GM12873 (cell line): ENCODE data around the gene MVB12B.
A peak's percentile ranks its signal among the peaks of the same experiment; 100 is the strongest.

Experiments used
- CTCF ChIP-seq: IDR thresholded peaks from 2 replicates; pipeline ENCODE4 v1.5.1; 2012; ENCODE audit warnings: low read depth, mild to moderate bottlenecking, moderate library complexity, low read length, control low read depth; ENCODE audit not compliant: insufficient read depth; ENCODE audit errors: missing control alignments

MVB12B gene

GRCh38 chr9:126326228-126327005 is at the start of gene MVB12B:
Gene MVB12B, plus strand, starts transcription at chr9:126326829. Its CDS starts 101 bp downstream, at chr9:126326930.
- no peak for TF ChIP-seq CTCF

- TF ChIP-seq CTCF: no peak
These were observed 42.7 kb upstream of the MVB12B start for GRCh38 chr9:126283799-126284465.

- TF ChIP-seq CTCF: no peak
These were observed 39.3 kb upstream of the MVB12B start for GRCh38 chr9:126287166-126287866.

DNA sequence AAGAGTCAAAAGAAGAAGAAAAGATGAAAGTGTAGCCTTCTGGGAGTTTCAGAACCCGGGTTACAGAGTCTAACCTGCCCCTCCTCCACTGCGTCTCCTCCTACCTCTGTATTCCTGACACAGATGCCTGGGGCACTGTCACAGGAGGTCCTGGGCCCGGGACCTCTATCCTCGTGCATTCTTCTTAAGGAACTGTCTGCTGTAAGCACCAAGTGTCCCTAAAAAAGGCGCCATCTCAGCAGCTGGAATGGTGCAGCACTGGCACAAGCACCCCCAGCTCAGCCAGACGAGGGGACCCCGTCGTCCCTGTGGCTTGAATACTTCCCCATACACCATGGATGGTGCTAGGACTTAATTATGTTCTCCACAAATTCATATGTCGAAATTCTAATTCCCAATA is 35.8 kb upstream of the MVB12B start:
- no peak for TF ChIP-seq CTCF

DNA sequence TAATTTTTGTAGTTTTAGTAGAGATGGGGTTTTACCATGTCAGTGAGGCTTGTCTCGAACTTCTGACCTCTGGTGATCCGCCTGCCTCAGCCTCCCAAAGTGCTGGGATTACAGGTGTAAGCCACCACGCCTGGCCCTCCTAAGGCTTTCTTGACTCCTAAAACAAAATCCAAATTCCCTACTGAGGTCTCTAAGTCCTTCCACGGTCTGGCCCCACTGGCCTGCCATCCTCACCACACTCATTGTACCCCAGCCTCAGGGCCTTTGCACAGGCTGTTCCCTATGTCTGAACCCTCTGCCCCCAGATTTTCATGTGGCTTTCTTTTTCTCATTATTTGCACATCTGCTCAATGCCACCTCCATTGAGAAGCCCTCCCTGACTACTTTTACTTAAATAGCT is 34.7 kb upstream of the MVB12B start:
- TF ChIP-seq CTCF: no peak

DNA sequence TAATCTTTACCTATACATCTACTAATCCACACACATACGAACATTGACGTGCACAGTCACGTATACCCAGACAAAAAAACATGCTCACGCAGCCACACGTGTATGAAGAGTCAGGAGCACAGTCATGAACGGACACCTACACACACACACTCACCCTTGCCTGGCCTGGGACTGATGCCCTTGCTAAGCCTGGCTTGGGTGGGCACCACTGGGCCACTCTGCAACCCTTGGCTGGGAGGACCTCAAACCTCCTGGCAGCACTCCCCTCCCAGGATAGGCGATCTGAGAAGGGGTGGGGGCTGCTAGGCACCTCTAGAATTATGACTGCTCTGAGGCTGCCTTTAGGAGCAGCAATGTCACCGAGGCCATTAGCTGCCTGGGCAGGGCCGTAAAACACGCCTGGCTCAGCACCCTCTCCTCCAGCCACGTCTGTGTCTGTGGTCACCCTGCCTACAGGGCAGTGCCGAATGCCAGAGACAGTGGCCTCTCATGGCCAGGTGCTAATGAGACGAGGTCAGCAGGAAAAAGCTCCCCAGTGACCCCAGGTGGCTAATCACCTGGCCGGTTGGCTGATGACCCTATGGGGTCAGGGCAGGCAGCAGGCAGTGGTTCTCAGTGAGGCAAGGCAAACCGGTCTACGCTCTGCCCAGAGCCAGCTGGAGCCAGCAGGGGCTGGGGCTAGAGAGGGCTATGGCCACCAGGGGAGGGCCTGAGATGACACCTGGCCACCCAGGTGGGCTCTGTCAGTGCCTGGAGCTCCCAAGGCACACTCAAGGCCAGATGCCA is 33.7 kb upstream of the MVB12B start:
- TF ChIP-seq CTCF: no peak

- TF ChIP-seq CTCF: peak; percentile 47
These were observed 33.1 kb upstream of the MVB12B start for GRCh38 chr9:126293522-126293889.
